ENCODE data around the gene INPP5A.

DNA sequence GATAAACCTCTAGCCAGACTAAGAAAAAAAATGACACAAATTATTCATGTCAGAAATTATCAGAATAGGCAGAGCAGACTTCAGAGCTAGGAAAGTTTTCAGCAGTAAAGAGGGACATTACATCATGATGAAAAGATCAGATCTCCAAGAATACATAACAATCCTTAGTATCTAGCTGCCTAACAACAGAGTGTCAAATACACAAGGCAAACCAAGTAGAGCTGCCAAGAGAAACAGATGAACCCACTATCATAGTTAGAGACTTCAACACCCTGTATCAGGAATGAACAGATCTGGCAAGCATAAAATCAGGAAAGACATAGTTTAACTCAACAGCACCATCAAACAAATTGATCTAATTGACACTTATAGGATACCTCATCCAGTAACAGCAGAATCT lies 156.1 kb downstream of the INPP5A start:
- no peak for TF ChIP-seq CTCF (IDR thresholded peaks at IDR 0.05)
- TF ChIP-seq POLR2A (IDR thresholded peaks at IDR 0.05) = no peak
